Activated CD4-positive, alpha-beta T cell treated with anti-CD3 and anti-CD28 coated beads, Interleukin-2, amount 10 ng/mL, durations not matched to agents 7 days and 5 days (primary cell): Measurements from ENCODE around the gene PEAK3. TPM values are rescaled to one million over a fixed set of nuclear protein-coding genes. Genes with fewer than 3 reads are reported as not detected.

ENCODE experiments used
- CTCF ChIA-PET: fragments of 350-600 bp; sonication (Branson Sonifier 250); formaldehyde crosslinking; loops from one replicate; lab custom pipeline; 2021; ENCODE audit warnings: antibody characterized with exemption; lab: Charles Lee
- POLR2A ChIA-PET: fragments of 350-600 bp; sonication (Branson Sonifier 250); formaldehyde crosslinking; loops from one replicate; lab custom pipeline; 2021; ENCODE audit warnings: antibody characterized with exemption; lab: Charles Lee
- DNase-seq: peaks from one replicate; pipeline ENCODE4 v3.0.0-alpha.2; 2020
- H3K27ac Mint-ChIP-seq: one replicate; pipeline ENCODE4 v1.8.0; 2021; ENCODE audit warnings: mild to moderate bottlenecking, moderate library complexity, mixed read lengths
- H3K27me3 Mint-ChIP-seq: one replicate; pipeline ENCODE4 v1.8.0; 2021; ENCODE audit warnings: mixed read lengths
- H3K36me3 Mint-ChIP-seq: one replicate; pipeline ENCODE4 v1.8.0; 2021; ENCODE audit warnings: low read depth, mixed read lengths
- H3K4me1 Mint-ChIP-seq: one replicate; pipeline ENCODE4 v1.8.0; 2021; ENCODE audit warnings: mixed read lengths
- H3K4me3 Mint-ChIP-seq: one replicate; pipeline ENCODE4 v1.8.0; 2021; ENCODE audit warnings: mild to moderate bottlenecking, moderate library complexity, mixed read lengths
- H3K9me3 Mint-ChIP-seq: one replicate; pipeline ENCODE4 v1.8.0; 2021; ENCODE audit warnings: mixed read lengths
- total RNA-seq, 2 experiments: library from RNA; stranded (reverse); gene quantifications; one replicate each; pipeline ENCODE4 v1.2.3, GENCODE V29; 2021

Gene PEAK3
- total RNA-seq, 2 experiments from 2014 or later: 0.17 to 0.25 TPM

- peaks cover 20% of the 10 kb centered on the region for H3K4me1 Mint-ChIP-seq
- H3K36me3 Mint-ChIP-seq: peaks cover 38% of the 10 kb centered on the region
- DNase-seq: no peak
- peak overlapping the region; percentile 74 for H3K27ac Mint-ChIP-seq
- no peaks in the 10 kb centered on the region for H3K27me3 Mint-ChIP-seq
- ChIA-PET CTCF (interaction anchor here (0.8 kb wide), 1 partner anchor 28 kb away, joined by 3 read pairs; no protein-coding TSS in a partner anchor), POLR2A (no interaction called here)
- no peak overlapping the region for H3K4me3 Mint-ChIP-seq
- no peaks in the 10 kb centered on the region for H3K9me3 Mint-ChIP-seq
Observed at GRCh38 chr19:2232286-2233151, 49.5 kb downstream of the PEAK3 start.

- POLR2A ChIA-PET: no interaction called here
- Mint-ChIP-seq H3K9me3 (no peaks in the 10 kb centered on the region), H3K4me1 (peaks cover 18% of the 10 kb centered on the region), H3K4me3 (no peak overlapping the region), H3K27ac (no peak overlapping the region), H3K27me3 (no peaks in the 10 kb centered on the region), H3K36me3 (peaks cover 34% of the 10 kb centered on the region)
- DNase-seq: no peak
- CTCF ChIA-PET: no interaction called here
Observed at GRCh38 chr19:2231621-2232221, 50.3 kb downstream of the PEAK3 start.

- Mint-ChIP-seq H3K4me3 (no peak overlapping the region), H3K36me3 (peaks cover 31% of the 10 kb centered on the region), H3K27ac (no peak overlapping the region), H3K4me1 (peaks cover 15% of the 10 kb centered on the region), H3K27me3 (no peaks in the 10 kb centered on the region), H3K9me3 (no peaks in the 10 kb centered on the region)
- ChIA-PET POLR2A (no interaction called here), CTCF (interaction anchor here (0.7 to 1.1 kb wide), 2 partner anchors 40 to 43 kb away, joined by 3 read pairs; no protein-coding TSS in a partner anchor)
- DNase-seq: no peak
Observed at GRCh38 chr19:2230807-2231533, 51.0 kb downstream of the PEAK3 start.

- no peaks in the 10 kb centered on the region for H3K27me3 Mint-ChIP-seq
- POLR2A ChIA-PET: interaction anchor here (0.6 kb wide), 2 partner anchors 72 to 304 kb away, joined by 3 to 14 read pairs; no protein-coding TSS in a partner anchor
- peaks cover 32% of the 10 kb centered on the region for H3K36me3 Mint-ChIP-seq
- H3K4me1 Mint-ChIP-seq: peaks cover 13% of the 10 kb centered on the region
- CTCF ChIA-PET: interaction anchor here (0.7 to 1.1 kb wide), 2 partner anchors 41 to 43 kb away, joined by 3 read pairs; no protein-coding TSS in a partner anchor
- H3K4me3 Mint-ChIP-seq: no peak overlapping the region
- no peak overlapping the region for H3K27ac Mint-ChIP-seq
- DNase-seq: no peak
- H3K9me3 Mint-ChIP-seq: no peaks in the 10 kb centered on the region
Observed at GRCh38 chr19:2230033-2230531, 51.9 kb downstream of the PEAK3 start.

- CTCF ChIA-PET: interaction anchor here (0.5 kb wide), 1 partner anchor 76 kb away, joined by 5 read pairs; no protein-coding TSS in a partner anchor
- no peak overlapping the region for H3K4me3 Mint-ChIP-seq
- peaks cover 30% of the 10 kb centered on the region for H3K36me3 Mint-ChIP-seq
Observed at GRCh38 chr19:2229103-2230032, 52.6 kb downstream of the PEAK3 start.

GRCh38 chr19:2228157-2229030, 53.6 kb downstream of the PEAK3 start:
- Mint-ChIP-seq H3K4me1 (peaks cover 10% of the 10 kb centered on the region), H3K4me3 (no peak overlapping the region), H3K27ac (no peak overlapping the region), H3K9me3 (no peaks in the 10 kb centered on the region), H3K27me3 (no peaks in the 10 kb centered on the region), H3K36me3 (peaks cover 30% of the 10 kb centered on the region)
- ChIA-PET POLR2A (no interaction called here), CTCF (interaction anchor here (0.5 to 1.2 kb wide), 2 partner anchors 12 to 75 kb away, joined by 3 to 5 read pairs; no protein-coding TSS in a partner anchor)
- no peak for DNase-seq

More at GRCh38 chr19:2229103-2230032, 52.6 kb downstream of the PEAK3 start:
- no peaks in the 10 kb centered on the region for H3K9me3 Mint-ChIP-seq
- POLR2A ChIA-PET: interaction anchor here (0.6 kb wide), 2 partner anchors 71 to 303 kb away, joined by 3 to 14 read pairs; no protein-coding TSS in a partner anchor
- H3K27me3 Mint-ChIP-seq: no peaks in the 10 kb centered on the region
- H3K27ac Mint-ChIP-seq: no peak overlapping the region
- peaks cover 9% of the 10 kb centered on the region for H3K4me1 Mint-ChIP-seq
- no peak for DNase-seq

- peaks cover 6% of the 10 kb centered on the region for H3K4me1 Mint-ChIP-seq
- POLR2A ChIA-PET: no interaction called here
- H3K27me3 Mint-ChIP-seq: no peaks in the 10 kb centered on the region
- no peaks in the 10 kb centered on the region for H3K9me3 Mint-ChIP-seq
- peaks cover 25% of the 10 kb centered on the region for H3K36me3 Mint-ChIP-seq
- DNase-seq: no peak
- no peak overlapping the region for H3K27ac Mint-ChIP-seq
- H3K4me3 Mint-ChIP-seq: no peak overlapping the region
- CTCF ChIA-PET: interaction anchor here (1.2 kb wide), 1 partner anchor 12 kb away, joined by 3 read pairs; no protein-coding TSS in a partner anchor
Observed at GRCh38 chr19:2227415-2228156, 54.4 kb downstream of the PEAK3 start.

- Mint-ChIP-seq H3K27me3 (no peaks in the 10 kb centered on the region), H3K4me3 (no peak overlapping the region), H3K36me3 (peaks cover 23% of the 10 kb centered on the region), H3K27ac (no peak overlapping the region), H3K9me3 (no peaks in the 10 kb centered on the region), H3K4me1 (peaks cover 6% of the 10 kb centered on the region)
- no peak for DNase-seq
- POLR2A ChIA-PET: no interaction called here
- CTCF ChIA-PET: interaction anchor here (1.1 kb wide), 1 partner anchor 9 kb away, joined by 3 read pairs; the partner anchor contains the start of gene PLEKHJ1
Observed at GRCh38 chr19:2226840-2227360, 55.1 kb downstream of the PEAK3 start.

GRCh38 chr19:2226051-2226839, 55.7 kb downstream of the PEAK3 start:
- CTCF ChIA-PET: interaction anchor here (1.1 kb wide), 1 partner anchor 10 kb away, joined by 3 read pairs; the partner anchor contains the start of gene PLEKHJ1

More at GRCh38 chr19:2226051-2226839, 55.7 kb downstream of the PEAK3 start:
- H3K4me1 Mint-ChIP-seq: peaks cover 6% of the 10 kb centered on the region
- no peak overlapping the region for H3K4me3 Mint-ChIP-seq
- POLR2A ChIA-PET: no interaction called here
- H3K36me3 Mint-ChIP-seq: peaks cover 23% of the 10 kb centered on the region
- no peak for DNase-seq
- no peak overlapping the region for H3K27ac Mint-ChIP-seq
- H3K27me3 Mint-ChIP-seq: no peaks in the 10 kb centered on the region
- H3K9me3 Mint-ChIP-seq: no peaks in the 10 kb centered on the region
